Right atrium auricular region (tissue), 2 donors: ENCODE data around the gene AZU1. TPM values are rescaled to one million over a fixed set of nuclear protein-coding genes. Genes with fewer than 3 reads are reported as not detected.
"Not testable (repeated sequence)": the region's sequence is repeated elsewhere in the genome, so short reads cannot be mapped to it uniquely, and the experiment has no call there.

Source experiments
- DNase-seq: peaks from one replicate; pipeline ENCODE4 v3.0.0-alpha.2; 2019; ENCODE audit warnings: low spot score
- H3K27ac ChIP-seq, 2 donors: fragments of 200-600 bp; sonication (generic); 1 replicate in 1 of 2; 2 replicates in 1 of 2; pipeline ENCODE4 v1.5.1; 2016 to 2019
- H3K27me3 ChIP-seq, 2 donors: fragments of 200-600 bp; sonication (generic); one replicate each; pipeline versions ENCODE4 v1.5.1 to v1.6.0; 2017 to 2019
- H3K36me3 ChIP-seq: fragments of 200-600 bp; sonication (generic); one replicate; pipeline ENCODE4 v1.5.1; 2016
- H3K4me1 ChIP-seq, 2 donors: fragments of 200-600 bp; sonication (generic); one replicate each; pipeline versions ENCODE4 v1.5.1 to v1.6.0; 2017 to 2019
- H3K4me3 ChIP-seq, 2 donors: fragments of 200-600 bp; sonication (generic); 1 replicate in 1 of 2; 2 replicates in 1 of 2; pipeline ENCODE4 v1.5.1; 2017 to 2019; ENCODE audit warnings: mild to moderate bottlenecking in 1 of 2, moderate library complexity in 1 of 2
- H3K9me3 ChIP-seq, 2 donors: fragments of 200-600 bp; sonication (generic); one replicate each; pipeline ENCODE4 v1.5.1; 2019
- total RNA-seq, 2 donors: library from RNA; depleted of rRNA; stranded (reverse); fragments of >200 nt; gene quantifications; one replicate each; pipeline ENCODE4 v1.1.0, GENCODE V29; 2016
- TF ChIP-seq, protein P1 (sequence below), 2 donors: fragments of 200-600 bp; sonication (generic); IDR thresholded peaks; one replicate each; pipeline ENCODE4 v1.5.1; 2019; ENCODE audit warnings: antibody characterized with exemption in 2 of 2

The AZU1 gene
- total RNA-seq, 2 donors from 2014 or later: not detected

- no peak for DNase-seq
- peak within 1 kb of the TSS in 1 of 2 donors; percentile 21 for H3K4me3 ChIP-seq
- H3K27me3 ChIP-seq: peaks cover 0 to 5% of the 10 kb centered on the region in 2 donors
- TF ChIP-seq, protein P1, sequence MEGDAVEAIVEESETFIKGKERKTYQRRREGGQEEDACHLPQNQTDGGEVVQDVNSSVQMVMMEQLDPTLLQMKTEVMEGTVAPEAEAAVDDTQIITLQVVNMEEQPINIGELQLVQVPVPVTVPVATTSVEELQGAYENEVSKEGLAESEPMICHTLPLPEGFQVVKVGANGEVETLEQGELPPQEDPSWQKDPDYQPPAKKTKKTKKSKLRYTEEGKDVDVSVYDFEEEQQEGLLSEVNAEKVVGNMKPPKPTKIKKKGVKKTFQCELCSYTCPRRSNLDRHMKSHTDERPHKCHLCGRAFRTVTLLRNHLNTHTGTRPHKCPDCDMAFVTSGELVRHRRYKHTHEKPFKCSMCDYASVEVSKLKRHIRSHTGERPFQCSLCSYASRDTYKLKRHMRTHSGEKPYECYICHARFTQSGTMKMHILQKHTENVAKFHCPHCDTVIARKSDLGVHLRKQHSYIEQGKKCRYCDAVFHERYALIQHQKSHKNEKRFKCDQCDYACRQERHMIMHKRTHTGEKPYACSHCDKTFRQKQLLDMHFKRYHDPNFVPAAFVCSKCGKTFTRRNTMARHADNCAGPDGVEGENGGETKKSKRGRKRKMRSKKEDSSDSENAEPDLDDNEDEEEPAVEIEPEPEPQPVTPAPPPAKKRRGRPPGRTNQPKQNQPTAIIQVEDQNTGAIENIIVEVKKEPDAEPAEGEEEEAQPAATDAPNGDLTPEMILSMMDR (IDR thresholded peaks at IDR 0.05): no peak
- H3K4me1 ChIP-seq: peaks cover 0 to 23% of the 10 kb centered on the region in 2 donors
- H3K27ac ChIP-seq: peak within 1 kb of the TSS; percentile 68 to 84
- no peaks in the 10 kb centered on the region for H3K9me3 ChIP-seq
- no peaks in the 10 kb centered on the region for H3K36me3 ChIP-seq
Observed at GRCh38 chr19:852136-853013, 24.7 kb downstream of the AZU1 start, which contains the start of gene ELANE. TSS of gene ELANE (plus strand) at chr19:852303. CDS start at chr19:852329, 26 bp downstream.

GRCh38 chr19:853014-853585, 25.5 kb downstream of the AZU1 start:
- DNase-seq: no peak
- Histone ChIP-seq H3K27me3 (peaks cover 0 to 5% of the 10 kb centered on the region in 2 donors), H3K36me3 (no peaks in the 10 kb centered on the region), H3K27ac (no peak overlapping the region), H3K9me3 (no peaks in the 10 kb centered on the region), H3K4me1 (peaks cover 0 to 16% of the 10 kb centered on the region in 2 donors), H3K4me3 (no peak overlapping the region)
- TF ChIP-seq, protein P1 (IDR thresholded peaks at IDR 0.05): no peak

GRCh38 chr19:853614-854220, 26.1 kb downstream of the AZU1 start:
- not testable (repeated sequence) for H3K36me3 ChIP-seq, H3K9me3 ChIP-seq, H3K27me3 ChIP-seq, H3K4me3 ChIP-seq, DNase-seq, H3K27ac ChIP-seq
- H3K4me1 ChIP-seq: peaks cover 0 to 12% of the 10 kb centered on the region in 2 donors

DNA sequence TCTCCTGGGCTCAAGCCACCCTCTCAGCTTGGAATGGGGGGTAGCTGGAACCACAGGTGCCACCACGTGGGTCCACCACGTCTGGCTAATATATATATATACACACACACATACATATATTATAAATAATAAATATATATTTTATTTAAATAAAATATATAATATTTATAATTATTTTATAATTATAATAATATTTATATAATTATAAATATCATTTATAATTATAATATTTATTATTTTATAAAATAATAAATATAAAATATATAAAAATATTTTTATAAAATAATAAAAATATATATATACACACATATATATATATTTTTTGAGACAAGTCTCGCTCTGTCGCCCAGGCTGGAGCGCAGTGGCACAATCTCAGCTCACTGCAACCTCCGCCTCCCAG, 26.9 kb downstream of the AZU1 start:
- TF ChIP-seq, protein P1 (IDR thresholded peaks at IDR 0.05): no peak
- Histone ChIP-seq H3K27me3 (peaks cover 0 to 5% of the 10 kb centered on the region in 2 donors), H3K4me1 (peaks cover 0 to 12% of the 10 kb centered on the region in 2 donors), H3K9me3 (no peaks in the 10 kb centered on the region), H3K36me3 (no peaks in the 10 kb centered on the region), H3K4me3 (no peak overlapping the region), H3K27ac (no peak overlapping the region)
- no peak for DNase-seq

GRCh38 chr19:855142-855541, 27.5 kb downstream of the AZU1 start:
- Histone ChIP-seq H3K4me1 (peaks cover 0 to 15% of the 10 kb centered on the region in 2 donors), H3K27me3 (peaks cover 0 to 6% of the 10 kb centered on the region in 2 donors), H3K4me3 (no peak overlapping the region), H3K36me3 (no peaks in the 10 kb centered on the region), H3K9me3 (no peaks in the 10 kb centered on the region), H3K27ac (no peak overlapping the region)
- TF ChIP-seq, protein P1 (IDR thresholded peaks at IDR 0.05): no peak
- DNase-seq: no peak
